ENCODE measurements around the gene ALKBH2.

The ALKBH2 gene

GRCh38 chr12:109113661-109114321 lies 20.5 kb upstream of the ALKBH2 start:
- no peak for DNase-seq

GRCh38 chr12:109112720-109113465 lies 19.6 kb upstream of the ALKBH2 start:
- DNase-seq = no peak

GRCh38 chr12:109110988-109111495 lies 17.8 kb upstream of the ALKBH2 start:
- peak; percentile 89 for DNase-seq

GRCh38 chr12:109109746-109110350 lies 16.6 kb upstream of the ALKBH2 start:
- DNase-seq = peak; percentile 4

GRCh38 chr12:109105176-109105575 lies 11.9 kb upstream of the ALKBH2 start:
- DNase-seq = no peak

- no peak for DNase-seq
Observed at GRCh38 chr12:109102491-109102890, 9.2 kb upstream of the ALKBH2 start.

- DNase-seq = no peak
Observed at GRCh38 chr12:109100741-109101140, 7.5 kb upstream of the ALKBH2 start.

GRCh38 chr12:109099431-109100020 lies 6.3 kb upstream of the ALKBH2 start:
- no peak for DNase-seq

- DNase-seq = no peak
Observed at GRCh38 chr12:109098651-109099050, 5.4 kb upstream of the ALKBH2 start.

GRCh38 chr12:109098183-109098604 lies 4.9 kb upstream of the ALKBH2 start:
- DNase-seq = peak; percentile 60

- DNase-seq = peak; percentile 94
Observed at GRCh38 chr12:109097435-109098182, 4.3 kb upstream of the ALKBH2 start, which contains the start of gene UNG. UNG (plus strand) TSS chr12:109097597; CDS start chr12:109097680, 83 bp downstream.

- DNase-seq = no peak
Observed at GRCh38 chr12:109097140-109097434, 3.8 kb upstream of the ALKBH2 start.

- DNase-seq = no peak
Observed at GRCh38 chr12:109092497-109093021, 713 bp downstream of the ALKBH2 start.

- DNase-seq = no peak
Observed at GRCh38 chr12:109089683-109090082, 3.6 kb downstream of the ALKBH2 start.

GRCh38 chr12:109088818-109089217 lies 4.5 kb downstream of the ALKBH2 start:
- no peak for DNase-seq

GRCh38 chr12:109087250-109087649 lies 6.0 kb downstream of the ALKBH2 start:
- DNase-seq = no peak

- no peak for DNase-seq
Observed at GRCh38 chr12:109085590-109085989, 7.7 kb downstream of the ALKBH2 start.

- no peak for DNase-seq
Observed at GRCh38 chr12:109084425-109084824, 8.8 kb downstream of the ALKBH2 start.

GRCh38 chr12:109082751-109083150 lies 10.5 kb downstream of the ALKBH2 start:
- no peak for DNase-seq

- no peak for DNase-seq
Observed at GRCh38 chr12:109074866-109075265, 18.4 kb downstream of the ALKBH2 start.

- no peak for DNase-seq
Observed at GRCh38 chr12:109069307-109070271, 23.7 kb downstream of the ALKBH2 start.

Measured in NCI-H1105 treated with DMSO at 0.1 percent for 48 hours (cell line).